Stimulated activated CD8-positive, alpha-beta memory T cell treated with anti-CD3 and anti-CD28 coated beads, Interleukin-4, amount 100 ng/mL, for 1 hour (primary cell): Measurements from ENCODE around the gene SLC1A2.

Experiments
- DNase-seq, 2 donors: peaks; one replicate each; pipeline ENCODE4 v3.0.0-alpha.2; 2020; ENCODE audit warnings: low read depth in 2 of 2, low spot score in 1 of 2

The SLC1A2 gene

GRCh38 chr11:35247863-35248262 is 171.5 kb downstream of the SLC1A2 start:
- no peak for DNase-seq

- peak; percentile 31 to 43 for DNase-seq
Observed at GRCh38 chr11:35247428-35247827, 171.9 kb downstream of the SLC1A2 start.

GRCh38 chr11:35246745-35247144 is 172.6 kb downstream of the SLC1A2 start:
- DNase-seq, result no peak

GRCh38 chr11:35245786-35246185 is 173.6 kb downstream of the SLC1A2 start:
- DNase-seq, result no peak

GRCh38 chr11:35245056-35245455 is 174.3 kb downstream of the SLC1A2 start:
- no peak for DNase-seq

- DNase-seq, result no peak
Observed at GRCh38 chr11:35243774-35244173, 175.6 kb downstream of the SLC1A2 start.

- DNase-seq, result no peak
Observed at GRCh38 chr11:35242412-35243242, 176.7 kb downstream of the SLC1A2 start.

GRCh38 chr11:35241531-35241930 is 177.8 kb downstream of the SLC1A2 start:
- no peak for DNase-seq

- DNase-seq, result no peak
Observed at GRCh38 chr11:35241083-35241482, 178.3 kb downstream of the SLC1A2 start.

- DNase-seq, result no peak
Observed at GRCh38 chr11:35239471-35240075, 179.8 kb downstream of the SLC1A2 start.

- no peak for DNase-seq
Observed at GRCh38 chr11:35238882-35239281, 180.5 kb downstream of the SLC1A2 start.

GRCh38 chr11:35237860-35238715 is 181.3 kb downstream of the SLC1A2 start:
- no peak for DNase-seq

- no peak for DNase-seq
Observed at GRCh38 chr11:35237351-35237750, 182.0 kb downstream of the SLC1A2 start.

- no peak for DNase-seq
Observed at GRCh38 chr11:35236667-35237003, 182.7 kb downstream of the SLC1A2 start.

- peak in 1 of 2 donors; percentile 38 for DNase-seq
Observed at GRCh38 chr11:35235936-35236666, 183.3 kb downstream of the SLC1A2 start.

- DNase-seq, result no peak
Observed at GRCh38 chr11:35235498-35235897, 183.9 kb downstream of the SLC1A2 start.

GRCh38 chr11:35235157-35235468 is 184.2 kb downstream of the SLC1A2 start:
- DNase-seq, result no peak

GRCh38 chr11:35234460-35235156 is 184.8 kb downstream of the SLC1A2 start:
- DNase-seq, result no peak

- no peak for DNase-seq
Observed at GRCh38 chr11:35233518-35233917, 185.8 kb downstream of the SLC1A2 start.

GRCh38 chr11:35232891-35233330 is 186.4 kb downstream of the SLC1A2 start:
- DNase-seq, result no peak
